Body of pancreas (tissue), 4 donors: ENCODE results near the gene GLB1L2.

ENCODE experiments used
- CTCF ChIP-seq, 7 experiments: fragments of 450-650 bp in 4 of 7; fragments of 200-600 bp in 3 of 7; sonication (generic) in 3 of 7; IDR thresholded peaks; one replicate each; pipeline ENCODE4 v1.5.1; 2016 to 2019; ENCODE audit warnings: antibody characterized with exemption in 7 of 7
- POLR2A ChIP-seq, 3 donors: fragments of 450-650 bp; IDR thresholded peaks; one replicate each; pipeline ENCODE4 v1.6.1; 2016; ENCODE audit warnings: antibody characterized with exemption in 3 of 3, mild to moderate bottlenecking in 2 of 3

GRCh38 chr11:134397304-134398078 is 65.7 kb downstream of the GLB1L2 start:
- TF ChIP-seq POLR2A (IDR thresholded peaks at IDR 0.05) (no peak), CTCF (IDR thresholded peaks at IDR 0.05) (no peak)
